Measurements from ENCODE around the gene IDI1.
"Not testable (repeated sequence)": the region's sequence is repeated elsewhere in the genome, so short reads cannot be mapped to it uniquely, and the experiment has no call there.

Gene IDI1

DNA sequence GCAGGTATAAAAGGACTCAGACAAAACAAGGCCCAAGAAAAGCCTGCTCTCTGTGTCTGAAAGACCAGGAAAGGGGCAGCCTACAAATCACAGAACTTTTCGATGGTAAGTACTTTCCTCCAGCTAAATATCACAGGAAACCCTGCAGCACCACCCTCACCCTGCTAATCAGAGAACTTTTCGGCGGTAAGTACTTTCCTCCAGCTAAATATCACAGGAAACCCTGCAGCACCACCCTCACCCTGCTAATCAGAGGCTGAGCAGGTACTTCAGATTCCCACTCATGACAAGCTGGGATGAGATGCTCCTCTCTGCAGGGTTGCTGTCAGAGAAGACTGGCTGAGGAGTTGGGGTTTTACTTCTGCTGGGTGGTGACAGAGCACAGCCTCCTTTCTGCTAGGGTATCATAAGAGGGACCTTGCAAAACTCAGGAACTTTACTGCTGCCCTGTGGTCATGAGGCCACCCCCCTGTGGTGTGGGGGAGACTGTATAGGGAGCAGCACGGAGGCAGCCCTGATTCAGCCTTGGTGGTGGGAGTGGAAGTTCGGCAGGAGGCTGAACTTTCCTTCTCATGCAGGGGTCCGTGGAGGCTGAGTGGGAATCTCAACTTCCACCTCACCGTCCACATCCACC, 14.4 kb upstream of the IDI1 start:
- DNase-seq (ENCODE audit: low read depth, low spot score): no peak

DNA sequence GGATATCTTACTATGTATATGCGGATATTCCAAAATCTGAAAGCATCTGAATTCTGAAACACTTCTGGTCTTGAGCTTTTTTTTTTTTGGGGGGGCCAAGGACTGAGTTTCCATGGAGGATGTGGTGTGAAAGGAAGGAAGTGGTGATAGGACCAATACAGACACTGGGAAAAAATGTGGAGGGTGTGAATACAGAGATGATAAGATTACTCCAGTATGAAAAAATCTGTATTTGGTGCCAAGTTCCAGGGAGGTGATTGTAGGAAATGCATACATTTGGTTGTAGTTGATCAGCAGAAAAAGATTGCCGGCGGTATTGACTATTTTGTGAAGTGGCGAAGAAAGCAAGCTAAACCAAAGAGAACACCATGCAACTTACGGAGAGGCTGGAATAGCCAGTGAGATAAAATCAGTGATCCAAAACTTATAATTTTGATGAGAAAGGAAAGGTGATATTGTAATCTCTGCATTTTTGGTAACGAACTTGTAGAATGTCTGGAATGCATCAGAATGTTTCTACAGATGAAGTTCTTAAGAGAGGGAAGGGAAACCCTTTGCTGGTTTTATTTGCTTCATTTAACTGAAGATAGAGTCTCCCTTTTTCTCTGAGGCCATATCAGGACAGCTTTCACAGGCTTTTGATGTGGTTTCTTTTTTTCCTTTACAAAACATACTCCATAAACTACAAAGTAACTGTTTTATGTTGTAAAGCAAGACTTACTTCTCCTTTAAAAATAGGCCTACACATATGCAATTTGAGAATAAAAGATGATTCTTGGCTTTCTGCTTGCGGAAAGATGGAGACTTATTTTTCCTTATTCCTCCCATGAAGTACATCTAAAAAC, 13.2 kb upstream of the IDI1 start:
- DNase-seq (ENCODE audit: low read depth, low spot score): no peak

- no peak for DNase-seq (ENCODE audit: low read depth, low spot score)
These were observed 11.0 kb upstream of the IDI1 start for GRCh38 chr10:1059902-1060301.

DNA sequence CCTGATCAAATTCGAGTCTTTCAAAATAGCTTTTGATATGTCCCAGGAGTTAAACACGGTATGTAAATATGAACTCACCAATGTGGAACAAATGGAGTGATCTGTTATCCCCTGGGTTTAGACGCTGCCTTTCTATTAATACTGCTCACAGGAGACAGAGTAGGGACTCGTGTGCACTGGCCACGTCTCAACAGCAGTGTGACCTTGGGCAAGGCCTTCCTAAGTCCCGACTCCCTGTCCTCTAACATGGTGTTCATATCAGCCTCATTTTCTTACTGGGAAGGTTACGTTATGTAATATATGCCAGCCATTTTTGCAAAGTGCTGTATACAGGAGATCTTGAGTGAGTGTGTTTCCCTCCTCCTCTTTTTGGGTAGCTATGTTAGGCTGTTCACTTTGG, 9.1 kb upstream of the IDI1 start:
- DNase-seq (ENCODE audit: low read depth, low spot score): no peak

GRCh38 chr10:1057106-1057657, 8.3 kb upstream of the IDI1 start:
- no peak for DNase-seq (ENCODE audit: low read depth, low spot score)

- DNase-seq (ENCODE audit: low read depth, low spot score): no peak
These were observed 7.6 kb upstream of the IDI1 start, which contains the start of gene WDR37 for GRCh38 chr10:1056326-1057105. TSS of gene WDR37 (plus strand) at chr10:1056385. CDS start at chr10:1072156, 15,771 bp downstream.

DNA sequence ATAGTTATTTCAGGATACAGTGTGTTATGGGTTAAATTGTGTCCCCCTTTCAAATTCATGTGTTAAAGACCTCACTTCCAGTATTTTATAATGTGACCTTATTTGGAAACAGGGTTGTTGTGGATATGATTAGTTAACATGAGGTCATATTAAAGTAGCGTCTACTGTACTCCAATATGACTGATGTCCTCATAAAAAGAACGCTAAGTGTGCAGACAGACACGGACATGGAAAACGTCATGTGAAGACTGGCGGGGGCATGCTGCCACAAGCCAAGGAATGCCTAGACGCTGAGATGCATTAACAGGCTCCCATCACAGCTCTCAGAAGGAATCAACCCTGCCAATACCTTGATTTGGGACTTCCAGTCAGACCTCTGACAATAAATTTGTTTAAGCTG, 5.8 kb upstream of the IDI1 start:
- no peak for DNase-seq (ENCODE audit: low read depth, low spot score)

DNA sequence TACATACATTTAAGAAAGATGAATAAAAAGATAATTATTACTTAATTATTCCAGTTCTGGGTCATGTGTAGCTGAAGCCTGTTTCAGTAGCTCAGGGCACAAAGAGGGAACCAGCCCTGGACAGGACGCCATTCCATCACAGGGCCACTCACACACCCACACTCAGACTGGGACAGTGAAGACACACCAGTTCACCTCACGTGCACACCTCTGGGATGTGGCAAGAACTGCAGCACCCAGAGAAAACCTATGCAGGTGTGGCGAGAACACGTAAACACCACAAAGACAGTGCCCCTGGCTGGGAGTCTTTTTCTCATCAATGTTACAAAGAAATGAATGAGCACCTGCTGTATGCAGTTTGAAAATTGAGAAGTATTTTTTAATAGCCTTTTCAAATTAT, 1.6 kb upstream of the IDI1 start:
- DNase-seq (ENCODE audit: low read depth, low spot score): no peak

GRCh38 chr10:1050145-1050544, 1.2 kb upstream of the IDI1 start:
- DNase-seq (ENCODE audit: low read depth, low spot score): no peak

GRCh38 chr10:1049425-1049958, 573 bp upstream of the IDI1 start:
- no peak for DNase-seq (ENCODE audit: low read depth, low spot score)

GRCh38 chr10:1048349-1048731, 579 bp downstream of the IDI1 start:
- no peak for DNase-seq (ENCODE audit: low read depth, low spot score)

DNA sequence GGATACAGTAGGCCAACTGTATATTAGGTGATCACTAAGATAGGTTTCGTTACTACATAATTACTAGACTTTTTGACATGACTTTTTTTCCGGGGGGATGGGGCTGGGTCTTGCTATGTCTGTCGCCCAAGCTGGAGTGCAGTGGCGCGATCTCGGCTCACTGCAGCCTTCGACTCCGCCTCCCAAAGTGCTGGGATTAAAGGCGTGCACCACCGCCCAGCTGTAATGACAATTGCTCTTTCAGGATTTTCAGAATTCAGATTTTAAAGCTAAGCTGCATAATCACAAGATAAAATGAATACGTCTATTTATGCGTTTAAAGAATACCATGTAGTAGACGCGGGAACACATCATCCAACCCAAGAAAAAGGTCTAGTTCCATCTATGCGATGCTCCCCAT, 982 bp downstream of the IDI1 start:
- DNase-seq (ENCODE audit: low read depth, low spot score): no peak

GRCh38 chr10:1045415-1045814, 3.5 kb downstream of the IDI1 start:
- DNase-seq (ENCODE audit: low read depth, low spot score): no peak

GRCh38 chr10:1044964-1045363, 4.0 kb downstream of the IDI1 start:
- DNase-seq (ENCODE audit: low read depth, low spot score): no peak

- no peak for DNase-seq (ENCODE audit: low read depth, low spot score)
These were observed 4.8 kb downstream of the IDI1 start for GRCh38 chr10:1044146-1044545.

- DNase-seq (ENCODE audit: low read depth, low spot score): no peak
These were observed 5.4 kb downstream of the IDI1 start for GRCh38 chr10:1043532-1043995.

- no peak for DNase-seq (ENCODE audit: low read depth, low spot score)
These were observed 7.4 kb downstream of the IDI1 start for GRCh38 chr10:1041514-1041913.

GRCh38 chr10:1040133-1040532, 8.8 kb downstream of the IDI1 start:
- no peak for DNase-seq (ENCODE audit: low read depth, low spot score)

- not testable (repeated sequence) for DNase-seq (ENCODE audit: low read depth, low spot score)
These were observed 10.2 kb downstream of the IDI1 start for GRCh38 chr10:1038769-1039168.

DNA sequence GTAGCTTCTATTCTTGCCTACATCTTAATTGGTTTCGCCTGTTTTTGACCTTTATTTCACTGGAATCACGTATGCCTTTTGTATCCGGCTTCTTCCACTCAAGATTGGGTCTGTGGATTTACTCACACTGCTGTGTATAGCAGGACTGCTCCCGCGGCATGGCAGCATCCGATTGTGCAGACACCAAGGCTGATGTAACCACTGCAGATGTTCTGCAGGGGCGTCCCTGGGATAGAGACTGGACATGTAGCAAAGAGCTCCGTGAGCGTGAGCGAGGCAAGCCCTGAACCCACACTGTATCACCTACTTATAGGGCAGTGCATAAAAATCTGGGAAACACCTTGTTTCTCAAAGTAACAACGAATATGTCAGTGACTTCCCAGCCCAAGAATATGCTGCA, 11.8 kb downstream of the IDI1 start:
- DNase-seq (ENCODE audit: low read depth, low spot score): no peak

GRCh38 chr10:1036341-1036791, 12.6 kb downstream of the IDI1 start:
- DNase-seq (ENCODE audit: low read depth, low spot score): no peak

DNA sequence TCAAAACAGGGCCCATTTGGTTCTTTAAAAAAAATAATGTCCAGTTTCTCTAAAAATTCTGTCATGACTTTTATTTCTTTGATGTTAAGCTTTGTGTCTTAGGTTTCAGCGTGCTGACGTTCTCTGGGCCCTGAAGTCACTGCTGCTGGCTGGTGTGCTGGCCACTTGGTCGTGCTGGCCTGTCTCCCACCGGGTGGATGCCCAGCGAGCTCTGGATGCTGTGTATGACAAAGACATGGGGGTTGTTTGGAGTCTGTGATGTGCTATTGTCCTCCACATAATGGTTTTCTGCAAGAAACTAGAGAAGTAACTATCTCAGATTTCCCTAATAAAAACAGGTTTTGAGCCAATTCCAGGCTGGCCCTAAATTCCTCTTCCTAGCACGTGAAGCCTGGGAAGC, 13.7 kb downstream of the IDI1 start:
- no peak for DNase-seq (ENCODE audit: low read depth, low spot score)

All from smooth muscle cell of the brain vasculature (primary cell).